GM19438 (cell line): Measurements from ENCODE around the gene XPA.
"Not testable (repeated sequence)": the region's sequence is repeated elsewhere in the genome, so short reads cannot be mapped to it uniquely, and the experiment has no call there.

Source experiments
- ATAC-seq: cut with Tn5 transposase; IDR thresholded peaks from one replicate; pipeline ENCODE4 v1.9.1; 2021; ENCODE audit warnings: low read depth; ENCODE audit not compliant: unreplicated experiment

Gene XPA

DNA sequence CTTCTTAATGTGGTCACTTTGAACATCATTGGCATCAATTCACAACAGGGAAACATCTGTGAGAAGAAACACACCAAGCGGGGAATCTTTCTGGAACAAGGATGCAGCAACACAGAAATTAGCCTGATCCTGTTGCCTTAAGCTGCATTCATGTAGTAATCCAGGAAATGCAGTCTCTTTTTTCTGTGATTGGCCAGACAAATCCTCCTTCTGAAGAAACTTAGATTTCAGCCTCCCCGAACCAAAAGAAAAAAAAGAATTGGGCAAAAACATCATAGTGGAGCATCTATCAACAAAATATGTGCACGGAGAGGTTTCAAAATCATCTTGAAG is 7.2 kb upstream of the XPA start:
- ATAC-seq = no peak

DNA sequence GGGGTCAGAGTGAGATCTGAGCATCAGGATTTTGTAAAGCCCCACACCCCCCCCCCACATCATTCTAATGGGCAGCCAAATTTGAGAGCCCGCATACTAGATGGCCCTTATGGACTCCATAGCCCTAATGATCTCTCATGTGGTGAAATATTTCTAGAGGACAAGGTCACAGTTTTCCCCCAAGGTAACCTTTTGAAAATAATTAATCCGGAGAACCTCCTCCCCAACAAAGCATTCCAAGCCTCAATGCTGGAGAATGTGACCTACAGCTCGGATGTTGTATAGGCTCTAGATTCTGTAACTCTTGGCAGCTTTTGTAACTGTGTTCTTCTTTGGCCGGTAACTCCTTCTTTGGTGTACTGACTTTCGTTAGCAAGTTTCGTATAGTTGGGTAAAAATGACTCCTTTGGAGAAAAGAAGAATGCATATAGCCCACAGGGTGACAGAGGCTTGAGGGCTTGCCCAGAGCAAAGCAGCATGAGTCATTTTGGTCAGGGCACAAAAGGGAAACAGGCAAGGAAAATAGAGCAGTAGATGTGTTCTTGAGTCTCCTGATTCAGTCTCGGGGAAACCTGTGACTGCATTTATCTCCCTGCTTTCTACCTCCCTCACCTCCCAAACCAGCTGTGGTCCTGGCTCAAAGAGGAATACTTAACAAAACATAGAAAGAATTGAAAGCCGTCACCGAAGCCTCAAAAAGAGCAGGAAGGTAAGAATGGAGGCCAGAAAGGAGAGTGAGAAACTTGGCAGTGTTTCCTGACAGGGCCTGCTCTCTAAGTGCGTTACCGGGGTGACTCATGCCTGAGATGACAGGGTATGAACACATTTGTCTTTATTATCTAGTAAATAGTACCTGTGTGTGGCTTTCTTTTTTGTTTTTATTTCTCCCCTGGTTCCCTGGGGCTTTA is 6.6 kb upstream of the XPA start:
- ATAC-seq = no peak

DNA sequence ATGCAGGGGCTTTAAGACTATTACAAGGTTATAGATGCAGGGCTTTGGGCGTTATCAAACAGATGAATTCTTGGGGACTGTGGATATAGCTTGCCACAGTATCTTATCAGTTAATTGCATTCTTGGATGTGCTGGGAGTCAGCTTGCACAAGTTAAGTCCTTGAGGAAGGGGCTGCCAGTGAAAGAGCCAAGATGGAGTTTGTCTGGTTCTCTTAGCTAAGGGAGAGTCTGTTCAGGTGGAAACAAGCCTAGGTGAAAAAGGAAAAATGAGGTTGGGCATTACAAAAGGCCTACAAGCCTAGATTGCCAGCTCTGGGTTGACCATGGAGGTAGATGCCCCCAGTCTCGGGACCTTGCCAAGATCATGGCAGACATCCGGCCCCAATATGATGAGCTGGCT is 2.7 kb upstream of the XPA start:
- ATAC-seq = not testable (repeated sequence)

DNA sequence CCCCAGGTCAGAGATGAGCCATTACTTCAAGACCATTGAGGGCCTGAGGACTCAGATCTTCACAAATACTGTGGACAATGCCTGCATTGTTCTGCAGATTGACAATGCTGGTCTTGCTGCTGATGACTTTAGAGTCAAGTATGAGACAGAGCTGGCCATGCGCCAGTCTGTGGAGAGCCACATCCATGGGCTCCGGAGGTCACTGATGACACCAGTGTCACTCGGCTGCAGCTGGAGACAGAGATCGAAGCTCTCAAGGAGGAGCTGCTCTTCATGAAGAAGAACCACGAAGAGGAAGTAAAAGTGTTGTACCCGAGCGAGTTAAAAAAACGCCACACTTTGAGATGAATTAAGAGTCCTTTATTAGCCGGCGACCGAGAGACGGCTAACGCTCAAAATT is 2.1 kb upstream of the XPA start:
- ATAC-seq = not testable (repeated sequence)

GRCh38 chr9:97698865-97699264 is 1.7 kb upstream of the XPA start:
- ATAC-seq = no peak

DNA sequence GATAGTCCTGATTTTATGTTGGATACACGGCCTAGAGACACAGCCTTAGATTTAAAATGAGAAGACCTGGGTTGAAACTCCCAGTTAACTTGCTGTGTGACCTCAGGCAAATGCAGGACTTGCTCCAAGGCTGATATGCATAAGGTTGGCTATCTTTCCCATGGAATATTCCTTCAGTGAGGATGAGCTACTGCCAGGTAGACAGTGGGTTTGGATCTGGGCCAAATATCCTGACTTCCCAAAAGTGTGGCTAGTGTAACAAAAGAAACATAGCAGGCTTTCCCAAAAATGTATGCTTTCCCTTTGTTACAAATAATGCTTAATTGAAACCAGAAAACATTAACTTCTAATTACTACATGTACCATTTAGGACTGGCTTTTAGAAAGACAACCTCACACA is 697 bp upstream of the XPA start:
- ATAC-seq = no peak

DNA sequence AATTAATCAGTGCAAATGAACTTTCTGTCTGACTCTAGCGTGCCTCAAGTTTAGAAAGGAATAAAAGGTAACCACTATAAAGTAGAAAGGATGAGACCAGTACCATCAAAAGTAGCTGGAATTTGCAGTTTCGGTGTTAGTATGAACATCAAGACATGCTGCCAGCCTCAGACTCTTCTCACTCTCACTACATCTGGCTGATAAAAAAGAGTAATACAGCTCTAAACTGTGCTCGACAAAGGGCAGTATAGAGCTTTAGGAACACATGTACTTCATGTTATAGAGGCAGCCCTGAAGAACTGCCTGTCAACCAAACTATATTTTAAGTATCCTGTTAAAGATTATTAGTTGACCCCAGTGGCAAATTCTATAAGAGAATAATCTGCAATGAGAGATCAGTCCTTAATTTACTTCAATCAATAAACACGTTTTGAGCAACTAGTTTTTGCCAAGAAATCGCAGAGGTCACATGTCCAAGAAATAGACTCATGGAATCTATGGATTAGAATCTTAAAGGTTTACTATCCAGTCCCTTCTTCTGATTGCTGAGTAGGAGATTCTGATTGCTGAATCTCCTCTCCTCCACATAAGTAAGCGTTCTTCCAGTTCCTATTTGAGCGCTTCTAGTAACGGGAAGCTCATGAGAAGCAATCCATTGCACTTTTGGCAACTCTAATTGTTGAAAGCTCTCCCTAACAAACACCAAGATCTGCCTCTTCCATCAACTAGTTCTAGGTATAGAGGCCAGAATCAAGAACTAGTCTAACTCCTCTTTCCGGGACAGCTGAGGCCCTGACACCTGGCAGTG is 941 bp downstream of the XPA start:
- no peak for ATAC-seq

DNA sequence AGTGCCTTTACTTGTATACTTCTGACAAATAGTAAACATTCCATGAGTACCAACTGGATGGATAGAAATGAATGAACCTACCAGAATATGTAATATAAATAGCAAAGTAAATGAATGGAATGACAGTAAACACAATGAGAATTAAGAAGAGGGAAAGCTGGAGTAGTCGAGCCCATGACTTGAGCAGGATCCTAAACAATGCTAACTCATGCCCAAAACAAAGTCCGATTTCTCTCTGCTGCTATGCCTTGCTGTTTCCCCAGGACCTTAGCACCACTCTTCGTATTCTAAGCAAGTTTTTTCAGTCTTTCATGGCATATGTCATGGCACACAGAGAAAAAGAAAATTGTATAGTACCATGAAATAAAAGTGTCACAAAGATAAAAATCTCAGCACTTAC is 1.8 kb downstream of the XPA start:
- no peak for ATAC-seq

GRCh38 chr9:97694769-97695168 is 2.4 kb downstream of the XPA start:
- ATAC-seq = no peak

DNA sequence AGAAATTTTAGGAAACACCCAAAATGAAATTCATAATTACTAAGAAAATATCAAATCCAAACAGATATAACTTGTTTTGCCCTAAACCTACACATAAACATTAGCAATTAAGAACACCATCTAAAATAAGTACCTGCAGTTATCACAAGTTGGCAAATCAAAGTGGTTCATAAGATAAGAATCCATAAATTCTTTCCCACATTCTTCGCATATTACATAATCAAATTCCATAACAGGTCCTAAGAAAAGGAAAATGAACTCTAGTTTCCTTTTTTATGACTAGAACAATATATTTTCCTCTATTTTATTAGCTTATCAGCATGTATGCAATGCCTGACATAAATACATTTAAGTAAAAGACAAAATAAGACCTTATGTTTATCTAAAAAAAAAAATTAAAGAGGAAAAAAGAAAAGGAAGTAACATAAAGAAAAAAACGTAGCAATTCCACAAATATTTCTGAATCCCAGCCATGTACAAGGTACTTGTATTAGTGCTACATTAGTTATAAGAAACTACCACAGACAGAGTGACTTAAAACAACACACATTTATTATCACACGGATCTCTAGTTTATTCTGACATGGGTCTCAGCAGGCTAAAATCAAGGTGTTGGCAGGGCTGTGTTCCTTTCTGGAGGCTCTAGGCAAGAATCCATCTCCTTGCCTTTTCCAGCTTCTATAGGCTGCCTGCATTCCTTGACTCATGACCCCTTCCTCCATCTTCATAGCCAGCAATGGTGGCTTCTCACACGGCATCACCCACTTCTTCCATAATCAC is 7.5 kb downstream of the XPA start:
- ATAC-seq = no peak

DNA sequence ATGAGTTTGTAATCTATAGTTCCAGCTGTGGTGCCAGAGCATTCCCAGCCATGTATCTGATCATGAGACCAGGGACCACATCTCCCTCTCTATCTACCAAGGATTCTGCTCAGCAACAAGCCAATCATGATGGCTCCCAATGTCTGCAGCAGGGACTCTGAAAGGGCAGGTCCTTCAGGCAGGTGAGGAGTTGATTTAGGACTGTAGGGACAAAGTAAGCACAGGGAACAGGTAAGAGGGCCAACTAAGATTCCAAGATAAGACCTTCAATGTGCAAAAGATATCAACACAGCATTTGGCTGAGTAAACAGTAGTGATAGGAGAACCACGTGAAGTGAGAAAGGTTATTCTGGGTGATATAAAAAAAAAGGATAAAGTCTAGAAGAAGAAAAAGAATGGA is 8.5 kb downstream of the XPA start:
- ATAC-seq = no peak

DNA sequence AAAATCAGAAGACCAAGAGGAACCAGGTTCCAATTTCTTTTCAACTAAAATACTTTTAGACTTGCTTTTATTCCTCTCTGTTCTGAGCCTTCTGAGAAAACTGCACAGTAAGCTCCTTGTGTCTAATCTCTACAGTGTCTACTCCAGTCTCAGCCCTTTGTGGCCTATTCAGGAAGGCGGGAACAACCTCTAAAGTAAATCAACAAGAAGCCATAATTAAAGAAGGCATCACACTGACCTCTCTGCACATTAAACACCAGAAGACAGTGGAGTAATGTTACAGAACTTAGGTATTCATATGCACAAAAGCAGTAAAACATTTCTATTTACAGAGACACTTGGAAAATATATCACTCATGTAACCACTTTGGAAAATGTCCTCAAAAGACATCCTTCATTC is 14.9 kb downstream of the XPA start:
- ATAC-seq = no peak

DNA sequence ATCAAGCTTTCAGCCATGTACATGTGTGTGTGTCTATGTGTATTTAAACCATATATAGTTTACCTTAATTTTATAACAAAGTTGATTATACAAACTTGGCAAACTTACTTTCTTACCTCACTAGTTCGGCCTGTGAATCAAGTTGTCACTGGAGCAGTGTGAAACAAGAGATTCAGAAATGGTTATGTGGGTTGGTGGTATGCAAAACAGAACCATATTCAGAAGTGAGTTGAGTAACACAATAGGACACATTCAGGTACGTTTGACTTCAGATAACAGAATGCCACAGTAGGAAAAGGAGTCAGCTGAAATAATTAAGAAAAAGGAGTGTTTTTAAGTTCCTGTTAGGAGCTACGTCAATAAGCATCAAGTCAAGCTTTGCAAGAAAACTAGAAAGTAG is 21.5 kb downstream of the XPA start:
- ATAC-seq = no peak

GRCh38 chr9:97673922-97674321 is 23.2 kb downstream of the XPA start:
- ATAC-seq = no peak

DNA sequence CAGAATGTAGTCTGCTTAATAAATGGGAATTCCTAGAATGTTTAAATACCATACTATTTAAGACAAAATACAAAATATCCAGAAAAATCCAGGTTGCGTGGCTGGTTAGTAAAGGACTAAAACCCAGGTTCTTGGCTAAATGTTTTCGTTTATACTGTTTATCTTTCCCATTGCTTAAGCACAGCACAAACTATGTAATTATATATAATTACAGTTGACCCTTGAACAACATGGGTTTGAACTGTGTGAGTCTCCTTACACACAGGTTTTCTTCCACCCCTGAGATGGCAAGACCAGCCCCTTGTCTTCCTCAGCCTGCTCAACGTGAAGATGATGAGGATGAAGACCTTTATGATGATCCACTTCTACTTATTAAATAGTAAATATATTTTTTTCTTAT is 24.7 kb downstream of the XPA start:
- ATAC-seq = no peak

- ATAC-seq = no peak
Observed at GRCh38 chr9:97670586-97670985, 26.6 kb downstream of the XPA start.

DNA sequence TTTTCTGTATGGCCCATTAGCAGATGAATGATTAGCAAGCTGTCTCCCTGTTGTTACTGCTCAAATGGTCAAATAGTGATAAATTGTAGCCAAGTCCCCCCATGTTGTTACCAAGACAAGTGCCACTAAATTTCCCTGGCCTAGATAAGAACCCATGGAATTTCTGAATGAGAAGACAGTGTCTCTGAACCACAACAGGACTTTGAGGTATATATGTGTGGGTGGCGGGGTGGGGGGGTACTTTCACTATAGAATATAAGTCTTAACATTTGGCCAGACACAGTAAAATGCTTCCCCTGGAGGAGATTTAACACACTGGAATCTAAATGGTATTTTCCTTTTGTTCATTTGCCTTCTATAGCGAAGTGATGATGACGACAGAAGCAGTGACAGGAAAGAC is 28.7 kb downstream of the XPA start:
- no peak for ATAC-seq

DNA sequence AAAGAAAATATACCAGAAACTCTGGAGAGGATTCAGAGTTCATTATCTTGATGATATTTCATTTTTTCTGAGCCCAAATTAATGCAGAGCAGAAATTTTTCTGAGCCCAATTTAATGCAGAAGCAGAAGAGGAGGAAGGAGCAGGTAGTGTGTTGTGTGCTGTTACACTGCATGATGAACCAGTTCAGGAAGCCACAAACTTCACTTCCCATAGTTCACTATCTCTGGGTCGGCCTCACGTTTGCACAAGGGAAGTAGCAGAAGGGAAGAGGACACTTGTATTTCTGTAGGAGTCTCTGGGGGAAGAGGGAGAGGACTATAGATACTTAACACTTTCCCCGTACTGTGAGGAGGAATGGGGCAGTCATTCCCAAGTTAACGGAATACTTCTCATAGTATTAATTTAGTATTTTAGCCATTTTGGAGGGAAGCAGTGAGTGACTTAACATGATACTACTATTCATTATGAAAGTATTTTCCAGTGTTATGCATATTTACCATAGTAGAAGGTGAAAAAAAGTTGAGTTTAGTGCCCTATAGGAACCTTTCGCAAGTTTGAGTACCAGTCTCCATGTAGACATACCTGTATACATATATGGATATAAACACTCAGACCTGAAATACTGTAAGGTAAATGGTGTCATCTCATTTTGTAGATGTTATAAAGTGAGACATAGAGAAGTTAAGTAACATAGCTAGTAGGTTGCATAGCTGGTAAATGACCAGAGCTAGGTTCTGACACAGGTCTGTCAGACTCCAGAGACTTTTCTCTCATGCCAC is 30.0 kb downstream of the XPA start:
- ATAC-seq = no peak

DNA sequence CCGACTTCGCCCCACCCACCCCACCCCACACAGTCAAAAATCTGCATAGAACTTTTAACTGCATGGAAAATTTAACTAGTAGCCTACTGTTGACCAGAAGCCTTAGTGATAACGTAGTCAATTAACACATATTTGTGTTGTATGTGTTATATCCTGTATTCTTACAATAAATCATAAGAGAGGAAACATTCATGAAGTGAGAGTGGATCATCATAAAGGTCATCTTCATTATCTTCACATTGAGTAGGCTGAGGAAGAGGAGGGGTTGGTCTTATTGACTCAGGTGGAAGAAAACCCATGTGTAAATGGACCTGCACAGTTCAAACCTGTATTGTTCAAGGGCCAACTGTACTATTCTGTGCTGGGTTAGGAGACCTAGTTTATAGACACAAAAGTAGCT is 31.4 kb downstream of the XPA start:
- ATAC-seq = no peak

DNA sequence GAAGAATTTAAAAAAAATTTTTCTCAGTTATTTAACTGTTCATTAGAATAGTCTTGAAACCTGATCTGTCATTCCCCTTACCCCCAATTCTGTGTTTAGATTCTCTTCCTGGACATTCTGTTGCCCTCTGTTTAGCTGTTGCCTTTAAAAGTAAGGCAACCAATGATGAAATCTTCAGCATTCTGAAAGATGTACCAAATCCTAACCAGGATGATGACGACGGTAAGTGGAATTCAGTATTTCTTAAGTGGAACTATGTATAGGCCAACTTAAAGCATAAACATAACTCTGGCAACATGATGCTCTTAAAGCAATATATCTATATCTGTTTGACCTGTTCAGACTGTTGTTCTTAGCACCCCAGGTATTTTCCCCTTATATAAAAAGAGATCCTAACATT is 36.3 kb downstream of the XPA start:
- no peak for ATAC-seq

DNA sequence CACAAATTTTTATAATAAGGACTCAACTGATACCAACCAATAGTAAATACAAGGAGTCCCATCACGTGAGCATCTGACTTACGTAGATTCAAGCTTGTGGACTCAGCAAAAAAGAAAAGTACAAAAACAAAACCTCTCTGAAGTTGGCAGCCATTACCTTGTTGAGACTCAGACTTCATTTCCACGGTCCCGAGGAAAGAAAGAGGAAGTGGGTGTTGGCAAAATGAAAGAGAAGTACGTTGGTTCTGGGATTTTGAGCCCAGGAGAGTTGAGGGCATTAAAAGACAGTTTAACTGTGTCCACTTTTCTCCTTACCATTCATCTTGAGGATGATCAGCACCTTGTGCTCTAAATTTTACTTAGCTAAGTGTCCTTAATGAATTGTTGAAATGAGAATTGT is 36.8 kb downstream of the XPA start:
- ATAC-seq = no peak
